ENCODE data around the gene ZNF90. TPM values are rescaled to one million over a fixed set of nuclear protein-coding genes. Genes with fewer than 3 reads are reported as not detected.
"Not testable (repeated sequence)": the region's sequence is repeated elsewhere in the genome, so short reads cannot be mapped to it uniquely, and the experiment has no call there.

Gene ZNF90
- total RNA-seq, 1 experiment from 2014 or later, result not detected

DNA sequence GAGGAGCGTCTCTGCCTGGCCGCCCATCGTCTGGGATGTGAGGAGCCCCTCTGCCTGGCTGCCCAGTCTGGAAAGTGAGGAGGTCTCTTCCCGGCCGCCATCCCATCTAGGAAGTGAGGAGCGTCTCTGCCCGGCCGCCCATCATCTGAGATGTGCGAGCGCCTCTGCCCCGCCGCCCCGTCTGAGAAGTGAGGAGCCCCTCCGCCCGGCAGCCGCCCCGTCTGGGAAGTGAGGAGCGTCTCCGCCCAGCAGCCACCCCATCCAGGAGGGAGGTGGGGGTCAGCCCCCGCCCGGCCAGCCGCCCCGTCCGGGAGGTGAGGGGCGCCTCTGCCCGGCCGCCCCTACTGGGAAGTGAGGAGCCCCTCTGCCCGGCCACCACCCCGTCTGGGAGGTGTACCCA is 59.9 kb downstream of the ZNF90 start:
- H2AFZ ChIP-seq (ENCODE audit: low read depth, low read length, poor library complexity, severe bottlenecking); H3K27ac ChIP-seq (ENCODE audit: low read depth, low read length); intact Hi-C loops (cut with micrococcal nuclease); H3K27me3 ChIP-seq (ENCODE audit: insufficient read depth, low read length); H3K36me3 ChIP-seq (ENCODE audit: control insufficient read depth in 1 of 2, insufficient read depth in 2 of 2, low read length in 2 of 2); H3K79me2 ChIP-seq (ENCODE audit: insufficient read depth, low read length); H3K4me2 ChIP-seq (ENCODE audit: low read length); CTCF ChIA-PET; POLR2A ChIA-PET; BruUV-seq (replicated peaks); H3K4me3 ChIP-seq (replicated peaks in 1 of 2; ENCODE audit: low read depth in 1 of 2, low read length in 2 of 2); H3K9me2 ChIP-seq (ENCODE audit: insufficient read depth); RAD21 ChIA-PET (ENCODE audit: low non-redundant PET in 1 of 2, low total read pairs in 2 of 2, uncharacterized antibody in 2 of 2, unreplicated experiment in 2 of 2); ATAC-seq; H3K4me1 ChIP-seq (ENCODE audit: control insufficient read depth in 1 of 2, insufficient read depth in 2 of 2, low read length in 2 of 2); DNase-seq (ENCODE audit: low read depth, low spot score); H3K9ac ChIP-seq (ENCODE audit: low read length); H4K20me1 ChIP-seq (ENCODE audit: insufficient read depth): not testable (repeated sequence)
- peaks cover 0 to 11% of the 10 kb centered on the region in 2 experiments; a peak in 1 of 4 replicates for H3K9me3 ChIP-seq (ENCODE audit: control insufficient read depth in 1 of 2, insufficient read depth in 1 of 2, low read depth in 1 of 2, low read length in 2 of 2)

DNA sequence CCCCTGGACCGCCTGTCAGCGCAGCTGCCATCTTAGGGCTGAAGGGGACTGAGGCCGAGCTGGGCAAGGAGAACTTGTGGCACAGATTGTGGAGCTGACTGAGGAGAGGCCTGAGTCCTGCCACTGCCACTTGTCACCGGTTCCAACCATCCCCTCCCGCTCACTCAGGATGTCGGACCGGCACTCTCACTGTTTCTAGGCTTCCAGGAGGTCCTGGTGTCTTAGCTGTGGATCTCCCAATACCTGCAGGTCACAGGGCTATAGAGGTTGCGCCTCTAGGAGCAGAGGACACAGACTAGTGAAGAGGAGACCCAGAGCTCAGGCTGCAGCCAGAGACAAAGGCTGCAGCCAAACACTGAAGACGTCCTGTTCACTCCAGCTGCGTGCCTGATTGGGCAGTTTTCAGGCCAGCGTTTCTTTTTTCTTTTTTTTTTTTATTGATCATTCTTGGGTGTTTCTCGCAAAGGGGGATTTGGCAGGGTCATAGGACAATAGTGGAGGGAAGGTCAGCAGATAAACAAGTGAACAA is 73.9 kb downstream of the ZNF90 start:
- POLR2A ChIA-PET, result no interaction called here

DNA sequence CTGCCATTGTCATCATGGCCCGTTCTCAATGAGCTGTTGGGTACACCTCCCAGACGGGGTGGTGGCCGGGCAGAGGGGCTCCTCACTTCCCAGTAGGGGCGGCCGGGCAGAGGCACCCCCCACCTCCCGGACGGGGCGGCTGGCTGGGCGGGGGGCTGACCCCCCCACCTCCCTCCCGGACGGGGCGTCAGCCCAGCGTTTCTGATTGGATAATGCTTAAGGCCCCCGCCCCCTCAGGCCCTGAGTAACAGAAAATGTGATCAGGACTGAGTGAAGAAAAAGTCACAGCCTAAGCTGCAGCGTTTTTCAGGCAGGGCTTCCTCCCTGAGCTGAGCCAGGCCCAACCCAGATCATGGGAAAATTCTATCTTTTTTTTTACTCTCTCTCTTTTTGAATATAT is 74.7 kb downstream of the ZNF90 start:
- intact Hi-C loops (cut with micrococcal nuclease); RAD21 ChIA-PET (ENCODE audit: low non-redundant PET in 1 of 2, low total read pairs in 2 of 2, uncharacterized antibody in 2 of 2, unreplicated experiment in 2 of 2); H3K9me2 ChIP-seq (ENCODE audit: insufficient read depth); ATAC-seq; H3K27ac ChIP-seq (ENCODE audit: low read depth, low read length); H3K4me3 ChIP-seq (replicated peaks in 1 of 2; ENCODE audit: low read depth in 1 of 2, low read length in 2 of 2); H3K27me3 ChIP-seq (ENCODE audit: insufficient read depth, low read length); CTCF ChIA-PET; POLR2A ChIA-PET; H3K9me3 ChIP-seq (ENCODE audit: control insufficient read depth in 1 of 2, insufficient read depth in 1 of 2, low read depth in 1 of 2, low read length in 2 of 2); BruUV-seq (replicated peaks); H3K4me2 ChIP-seq (ENCODE audit: low read length); H2AFZ ChIP-seq (ENCODE audit: low read depth, low read length, poor library complexity, severe bottlenecking); H3K36me3 ChIP-seq (ENCODE audit: control insufficient read depth in 1 of 2, insufficient read depth in 2 of 2, low read length in 2 of 2); H3K4me1 ChIP-seq (ENCODE audit: control insufficient read depth in 1 of 2, insufficient read depth in 2 of 2, low read length in 2 of 2); DNase-seq (ENCODE audit: low read depth, low spot score); H3K79me2 ChIP-seq (ENCODE audit: insufficient read depth, low read length); H3K9ac ChIP-seq (ENCODE audit: low read length); H4K20me1 ChIP-seq (ENCODE audit: insufficient read depth): not testable (repeated sequence)

More for the DNA sequence above, 73.9 kb downstream of the ZNF90 start:
- intact Hi-C loops (cut with micrococcal nuclease), result no loop called here
- Histone ChIP-seq H4K20me1 (ENCODE audit: insufficient read depth) (no peaks in the 10 kb centered on the region), H3K4me2 (ENCODE audit: low read length) (no peak overlapping the region), H3K9me2 (ENCODE audit: insufficient read depth) (no peaks in the 10 kb centered on the region), H2AFZ (ENCODE audit: low read depth, low read length, poor library complexity, severe bottlenecking) (no peak overlapping the region), H3K4me1 (ENCODE audit: control insufficient read depth in 1 of 2, insufficient read depth in 2 of 2, low read length in 2 of 2) (no peaks in the 10 kb centered on the region), H3K9ac (ENCODE audit: low read length) (no peak overlapping the region), H3K4me3 (replicated peaks in 1 of 2; ENCODE audit: low read depth in 1 of 2, low read length in 2 of 2) (no peak overlapping the region), H3K9me3 (ENCODE audit: control insufficient read depth in 1 of 2, insufficient read depth in 1 of 2, low read depth in 1 of 2, low read length in 2 of 2) (peaks cover 0 to 9% of the 10 kb centered on the region in 2 experiments; a peak in 1 of 4 replicates), H3K27ac (ENCODE audit: low read depth, low read length) (no peak overlapping the region), H3K79me2 (ENCODE audit: insufficient read depth, low read length) (no peaks in the 10 kb centered on the region), H3K27me3 (ENCODE audit: insufficient read depth, low read length) (no peaks in the 10 kb centered on the region), H3K36me3 (ENCODE audit: control insufficient read depth in 1 of 2, insufficient read depth in 2 of 2, low read length in 2 of 2) (no peaks in the 10 kb centered on the region)
- no TSS peak for BruUV-seq (replicated peaks)
- RAD21 ChIA-PET (ENCODE audit: low non-redundant PET in 1 of 2, low total read pairs in 2 of 2, uncharacterized antibody in 2 of 2, unreplicated experiment in 2 of 2), result no interaction called here
- DNase-seq (ENCODE audit: low read depth, low spot score) (no peak), ATAC-seq (no peak)
- TF ChIP-seq EZH2phosphoT487 (IDR thresholded peaks at IDR 0.05; ENCODE audit: borderline replicate concordance), result no peak
- TF ChIP-seq SIN3A (IDR thresholded peaks at IDR 0.05; ENCODE audit: low read depth), result no peak
- no peak for TF ChIP-seq JUND (IDR thresholded peaks at IDR 0.05)
- no peak for TF ChIP-seq YY1 (IDR thresholded peaks at IDR 0.05; ENCODE audit: extremely low read depth, insufficient replicate concordance, low read depth, low read length)
- CTCF ChIA-PET, result no interaction called here

Data from HCT116 (cell line).